Right lobe of liver (tissue), 4 donors: ENCODE results near the gene ARPP21.

Experiments used
- POLR2A ChIP-seq: fragments of 450-650 bp; IDR thresholded peaks from one replicate; pipeline ENCODE4 v1.6.1; 2017; ENCODE audit warnings: antibody characterized with exemption, mild to moderate bottlenecking
- TF ChIP-seq, protein P1 (sequence below), 4 donors: fragments of 200-600 bp in 3 of 4; fragments of 450-650 bp in 1 of 4; IDR thresholded peaks; one replicate each; pipeline versions ENCODE4 v1.5.1 to v1.8.0; 2016 to 2022; ENCODE audit warnings: antibody characterized with exemption in 4 of 4, mild to moderate bottlenecking in 2 of 4
- donor health status: DM: no; HTN: no; CAD: no.
- donor health status: DM: no; HTN: no; CAD: no.
- donor health status: DM: no; HTN: yes; CAD: no.

DNA sequence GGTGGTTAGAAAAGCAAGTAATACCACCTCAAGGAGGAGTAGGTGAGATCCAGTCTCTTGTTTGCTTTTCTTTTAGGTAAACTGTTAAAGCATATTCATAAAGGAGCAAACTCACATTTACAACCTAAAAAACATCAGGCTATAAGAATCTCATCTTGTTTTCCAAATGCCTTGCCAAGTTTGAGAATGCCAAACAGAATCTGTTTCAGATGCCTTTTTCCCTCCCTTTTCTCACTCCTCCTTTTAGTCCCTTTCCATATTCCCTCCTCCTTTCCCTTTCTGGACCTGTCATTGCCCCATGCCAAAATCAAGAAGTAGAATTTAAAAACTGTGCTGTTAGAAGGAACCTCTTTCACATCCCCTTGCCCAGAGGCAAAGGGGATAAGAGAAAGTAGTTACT is 140.3 kb downstream of the ARPP21 start:
- TF ChIP-seq, protein P1, sequence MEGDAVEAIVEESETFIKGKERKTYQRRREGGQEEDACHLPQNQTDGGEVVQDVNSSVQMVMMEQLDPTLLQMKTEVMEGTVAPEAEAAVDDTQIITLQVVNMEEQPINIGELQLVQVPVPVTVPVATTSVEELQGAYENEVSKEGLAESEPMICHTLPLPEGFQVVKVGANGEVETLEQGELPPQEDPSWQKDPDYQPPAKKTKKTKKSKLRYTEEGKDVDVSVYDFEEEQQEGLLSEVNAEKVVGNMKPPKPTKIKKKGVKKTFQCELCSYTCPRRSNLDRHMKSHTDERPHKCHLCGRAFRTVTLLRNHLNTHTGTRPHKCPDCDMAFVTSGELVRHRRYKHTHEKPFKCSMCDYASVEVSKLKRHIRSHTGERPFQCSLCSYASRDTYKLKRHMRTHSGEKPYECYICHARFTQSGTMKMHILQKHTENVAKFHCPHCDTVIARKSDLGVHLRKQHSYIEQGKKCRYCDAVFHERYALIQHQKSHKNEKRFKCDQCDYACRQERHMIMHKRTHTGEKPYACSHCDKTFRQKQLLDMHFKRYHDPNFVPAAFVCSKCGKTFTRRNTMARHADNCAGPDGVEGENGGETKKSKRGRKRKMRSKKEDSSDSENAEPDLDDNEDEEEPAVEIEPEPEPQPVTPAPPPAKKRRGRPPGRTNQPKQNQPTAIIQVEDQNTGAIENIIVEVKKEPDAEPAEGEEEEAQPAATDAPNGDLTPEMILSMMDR (IDR thresholded peaks at IDR 0.05): no peak
- TF ChIP-seq POLR2A: no peak
